ENCODE results near the gene EPM2AIP1. TPM values are rescaled to one million over a fixed set of nuclear protein-coding genes. Genes with fewer than 3 reads are reported as not detected.

The EPM2AIP1 gene
- total and polyA plus RNA-seq, 4 donors: 2.9 to 11.8 (median 7.7) TPM

DNA sequence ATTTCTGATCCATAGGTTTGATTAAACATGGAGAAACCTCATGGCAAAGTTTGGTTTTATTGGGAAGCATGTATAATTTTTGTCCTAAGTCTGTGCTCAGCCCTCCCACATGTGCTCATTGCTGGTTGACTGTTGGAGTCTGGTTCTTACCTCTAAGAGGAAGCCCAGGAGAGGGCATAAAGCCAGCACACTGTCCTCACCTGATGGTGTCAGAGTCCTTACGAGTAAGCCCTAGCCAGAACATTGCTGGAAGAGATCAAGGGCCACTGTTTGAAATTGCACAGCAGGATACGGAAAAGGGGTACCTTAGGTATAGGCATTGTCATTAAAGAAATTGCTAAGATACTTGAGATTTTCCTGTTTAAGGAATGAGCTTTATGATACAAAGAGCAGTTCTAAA lies 21.7 kb upstream of the EPM2AIP1 start:
- Histone ChIP-seq H3K9me3 (ENCODE audit: control insufficient read depth in 4 of 4, low read length in 3 of 4) (no peaks in the 10 kb centered on the region), H3K27ac (ENCODE audit: low read depth in 1 of 2, low read length in 2 of 2) (no peak overlapping the region), H3K4me3 (ENCODE audit: low read depth in 1 of 3, low read length in 3 of 3) (no peak overlapping the region), H3K36me3 (ENCODE audit: control insufficient read depth in 4 of 4, insufficient read depth in 3 of 4, low read depth in 1 of 4, low read length in 3 of 4) (peaks cover 10 to 48% (median 37%) of the 10 kb centered on the region in 4 donors), H3K9ac (ENCODE audit: low read depth in 1 of 2, low read length in 2 of 2) (no peak overlapping the region), H3K27me3 (ENCODE audit: control insufficient read depth in 4 of 4, insufficient read depth in 4 of 4, low read length in 3 of 4) (no peaks in the 10 kb centered on the region), H3K4me1 (ENCODE audit: control insufficient read depth in 4 of 4, insufficient read depth in 4 of 4, low read length in 3 of 4) (peaks cover 0 to 8% (median 2%) of the 10 kb centered on the region in 4 donors)
- no peak for DNase-seq (ENCODE audit: low spot score)
- no peak for TF ChIP-seq JUND (IDR thresholded peaks at IDR 0.05)
- peak; percentile 69 to 71 for TF ChIP-seq HNF4A (conservative IDR thresholded peaks at IDR 0.05)
- no peak for TF ChIP-seq TAF1 (conservative IDR thresholded peaks at IDR 0.05)
- TF ChIP-seq RAD21 (IDR thresholded peaks at IDR 0.05): peak; percentile 25 to 49
- TF ChIP-seq, protein P1, sequence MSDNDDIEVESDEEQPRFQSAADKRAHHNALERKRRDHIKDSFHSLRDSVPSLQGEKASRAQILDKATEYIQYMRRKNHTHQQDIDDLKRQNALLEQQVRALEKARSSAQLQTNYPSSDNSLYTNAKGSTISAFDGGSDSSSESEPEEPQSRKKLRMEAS (IDR thresholded peaks at IDR 0.05): no peak
- TF ChIP-seq, protein P2, sequence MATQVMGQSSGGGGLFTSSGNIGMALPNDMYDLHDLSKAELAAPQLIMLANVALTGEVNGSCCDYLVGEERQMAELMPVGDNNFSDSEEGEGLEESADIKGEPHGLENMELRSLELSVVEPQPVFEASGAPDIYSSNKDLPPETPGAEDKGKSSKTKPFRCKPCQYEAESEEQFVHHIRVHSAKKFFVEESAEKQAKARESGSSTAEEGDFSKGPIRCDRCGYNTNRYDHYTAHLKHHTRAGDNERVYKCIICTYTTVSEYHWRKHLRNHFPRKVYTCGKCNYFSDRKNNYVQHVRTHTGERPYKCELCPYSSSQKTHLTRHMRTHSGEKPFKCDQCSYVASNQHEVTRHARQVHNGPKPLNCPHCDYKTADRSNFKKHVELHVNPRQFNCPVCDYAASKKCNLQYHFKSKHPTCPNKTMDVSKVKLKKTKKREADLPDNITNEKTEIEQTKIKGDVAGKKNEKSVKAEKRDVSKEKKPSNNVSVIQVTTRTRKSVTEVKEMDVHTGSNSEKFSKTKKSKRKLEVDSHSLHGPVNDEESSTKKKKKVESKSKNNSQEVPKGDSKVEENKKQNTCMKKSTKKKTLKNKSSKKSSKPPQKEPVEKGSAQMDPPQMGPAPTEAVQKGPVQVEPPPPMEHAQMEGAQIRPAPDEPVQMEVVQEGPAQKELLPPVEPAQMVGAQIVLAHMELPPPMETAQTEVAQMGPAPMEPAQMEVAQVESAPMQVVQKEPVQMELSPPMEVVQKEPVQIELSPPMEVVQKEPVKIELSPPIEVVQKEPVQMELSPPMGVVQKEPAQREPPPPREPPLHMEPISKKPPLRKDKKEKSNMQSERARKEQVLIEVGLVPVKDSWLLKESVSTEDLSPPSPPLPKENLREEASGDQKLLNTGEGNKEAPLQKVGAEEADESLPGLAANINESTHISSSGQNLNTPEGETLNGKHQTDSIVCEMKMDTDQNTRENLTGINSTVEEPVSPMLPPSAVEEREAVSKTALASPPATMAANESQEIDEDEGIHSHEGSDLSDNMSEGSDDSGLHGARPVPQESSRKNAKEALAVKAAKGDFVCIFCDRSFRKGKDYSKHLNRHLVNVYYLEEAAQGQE (IDR thresholded peaks at IDR 0.05): no peak
- TF ChIP-seq, protein P3, sequence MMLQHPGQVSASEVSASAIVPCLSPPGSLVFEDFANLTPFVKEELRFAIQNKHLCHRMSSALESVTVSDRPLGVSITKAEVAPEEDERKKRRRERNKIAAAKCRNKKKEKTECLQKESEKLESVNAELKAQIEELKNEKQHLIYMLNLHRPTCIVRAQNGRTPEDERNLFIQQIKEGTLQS (IDR thresholded peaks at IDR 0.05): no peak
- TF ChIP-seq FOXA2 (IDR thresholded peaks at IDR 0.05): peak; percentile 4
- TF ChIP-seq, protein P4, sequence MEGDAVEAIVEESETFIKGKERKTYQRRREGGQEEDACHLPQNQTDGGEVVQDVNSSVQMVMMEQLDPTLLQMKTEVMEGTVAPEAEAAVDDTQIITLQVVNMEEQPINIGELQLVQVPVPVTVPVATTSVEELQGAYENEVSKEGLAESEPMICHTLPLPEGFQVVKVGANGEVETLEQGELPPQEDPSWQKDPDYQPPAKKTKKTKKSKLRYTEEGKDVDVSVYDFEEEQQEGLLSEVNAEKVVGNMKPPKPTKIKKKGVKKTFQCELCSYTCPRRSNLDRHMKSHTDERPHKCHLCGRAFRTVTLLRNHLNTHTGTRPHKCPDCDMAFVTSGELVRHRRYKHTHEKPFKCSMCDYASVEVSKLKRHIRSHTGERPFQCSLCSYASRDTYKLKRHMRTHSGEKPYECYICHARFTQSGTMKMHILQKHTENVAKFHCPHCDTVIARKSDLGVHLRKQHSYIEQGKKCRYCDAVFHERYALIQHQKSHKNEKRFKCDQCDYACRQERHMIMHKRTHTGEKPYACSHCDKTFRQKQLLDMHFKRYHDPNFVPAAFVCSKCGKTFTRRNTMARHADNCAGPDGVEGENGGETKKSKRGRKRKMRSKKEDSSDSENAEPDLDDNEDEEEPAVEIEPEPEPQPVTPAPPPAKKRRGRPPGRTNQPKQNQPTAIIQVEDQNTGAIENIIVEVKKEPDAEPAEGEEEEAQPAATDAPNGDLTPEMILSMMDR (IDR thresholded peaks at IDR 0.05; ENCODE audit: low read depth, low read length, missing input control): no peak
- TF ChIP-seq, protein P5, sequence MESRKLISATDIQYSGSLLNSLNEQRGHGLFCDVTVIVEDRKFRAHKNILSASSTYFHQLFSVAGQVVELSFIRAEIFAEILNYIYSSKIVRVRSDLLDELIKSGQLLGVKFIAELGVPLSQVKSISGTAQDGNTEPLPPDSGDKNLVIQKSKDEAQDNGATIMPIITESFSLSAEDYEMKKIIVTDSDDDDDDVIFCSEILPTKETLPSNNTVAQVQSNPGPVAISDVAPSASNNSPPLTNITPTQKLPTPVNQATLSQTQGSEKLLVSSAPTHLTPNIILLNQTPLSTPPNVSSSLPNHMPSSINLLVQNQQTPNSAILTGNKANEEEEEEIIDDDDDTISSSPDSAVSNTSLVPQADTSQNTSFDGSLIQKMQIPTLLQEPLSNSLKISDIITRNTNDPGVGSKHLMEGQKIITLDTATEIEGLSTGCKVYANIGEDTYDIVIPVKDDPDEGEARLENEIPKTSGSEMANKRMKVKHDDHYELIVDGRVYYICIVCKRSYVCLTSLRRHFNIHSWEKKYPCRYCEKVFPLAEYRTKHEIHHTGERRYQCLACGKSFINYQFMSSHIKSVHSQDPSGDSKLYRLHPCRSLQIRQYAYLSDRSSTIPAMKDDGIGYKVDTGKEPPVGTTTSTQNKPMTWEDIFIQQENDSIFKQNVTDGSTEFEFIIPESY (IDR thresholded peaks at IDR 0.05): no peak
- no peak for TF ChIP-seq GABPA (IDR thresholded peaks at IDR 0.05 in 1 of 2, conservative IDR thresholded peaks at IDR 0.05 in 1 of 2)
- TF ChIP-seq RXRA (IDR thresholded peaks at IDR 0.05): peak in 1 of 2 donors; percentile 39
- no peak for TF ChIP-seq EGR1 (IDR thresholded peaks at IDR 0.05; ENCODE audit: low read depth in 2 of 2)
- TF ChIP-seq SP1 (IDR thresholded peaks at IDR 0.05): peak; percentile 22
- TF ChIP-seq YY1 (IDR thresholded peaks at IDR 0.05): no peak
- no peak for TF ChIP-seq FOXA1 (IDR thresholded peaks at IDR 0.05)
- no peak for TF ChIP-seq NR2F2 (IDR thresholded peaks at IDR 0.05)
- TF ChIP-seq HNF4G (IDR thresholded peaks at IDR 0.05): peak; percentile 46
- WGBS: 53% methylated on average over 2 of the region's 2 CpGs
